ENCODE measurements around the gene RAB27A. TPM values are rescaled to one million over a fixed set of nuclear protein-coding genes. Genes with fewer than 3 reads are reported as not detected.
A peak's percentile ranks its signal among the peaks of the same experiment; 100 is the strongest.
"Not testable (repeated sequence)": the region's sequence is repeated elsewhere in the genome, so short reads cannot be mapped to it uniquely, and the experiment has no call there.

RAB27A gene
- total RNA-seq, 1 donor from 2014 or later = 19.4 TPM

GRCh38 chr15:55318588-55319494 is 29.2 kb upstream of the RAB27A start, which contains the start of the genes PIGB and PIGBOS1:
PIGB (plus strand) TSS chr15:55319222; CDS start chr15:55319251, 29 bp downstream.
PIGBOS1 (minus strand) TSS chr15:55319123; CDS start chr15:55317792, 1,331 bp downstream.
- peak; percentile 79 for DNase-seq (ENCODE audit: low spot score)
- Mint-ChIP-seq H3K4me1 (ENCODE audit: unreplicated experiment) (peaks cover 17% of the 10 kb centered on the region), H3K27ac (ENCODE audit: unreplicated experiment) (peak within 1 kb of the TSS; percentile 99), H3K4me3 (ENCODE audit: unreplicated experiment) (peak within 1 kb of the TSS; percentile 95), H3K9me3 (ENCODE audit: unreplicated experiment) (no peaks in the 10 kb centered on the region), H3K36me3 (ENCODE audit: low read depth, unreplicated experiment) (no peaks in the 10 kb centered on the region), H3K27me3 (ENCODE audit: unreplicated experiment) (peaks cover 1% of the 10 kb centered on the region)
- no peak for TF ChIP-seq CTCF (IDR thresholded peaks at IDR 0.05; ENCODE audit: unreplicated experiment)

- H3K36me3 Mint-ChIP-seq (ENCODE audit: low read depth, unreplicated experiment) = peaks cover 31% of the 10 kb centered on the region
- H3K9me3 Mint-ChIP-seq (ENCODE audit: unreplicated experiment); H3K27me3 Mint-ChIP-seq (ENCODE audit: unreplicated experiment); H3K4me1 Mint-ChIP-seq (ENCODE audit: unreplicated experiment); H3K4me3 Mint-ChIP-seq (ENCODE audit: unreplicated experiment); DNase-seq (ENCODE audit: low spot score); H3K27ac Mint-ChIP-seq (ENCODE audit: unreplicated experiment): not testable (repeated sequence)
Observed at GRCh38 chr15:55302801-55303200, 13.2 kb upstream of the RAB27A start.

GRCh38 chr15:55297315-55297714 is 7.7 kb upstream of the RAB27A start:
- no peak for TF ChIP-seq CTCF (IDR thresholded peaks at IDR 0.05; ENCODE audit: unreplicated experiment)
- peaks cover 4% of the 10 kb centered on the region for H3K4me1 Mint-ChIP-seq (ENCODE audit: unreplicated experiment)
- H3K36me3 Mint-ChIP-seq (ENCODE audit: low read depth, unreplicated experiment) = no peaks in the 10 kb centered on the region
- H3K27ac Mint-ChIP-seq (ENCODE audit: unreplicated experiment) = no peak overlapping the region
- H3K4me3 Mint-ChIP-seq (ENCODE audit: unreplicated experiment) = no peak overlapping the region
- no peaks in the 10 kb centered on the region for H3K9me3 Mint-ChIP-seq (ENCODE audit: unreplicated experiment)
- DNase-seq (ENCODE audit: low spot score) = no peak
- H3K27me3 Mint-ChIP-seq (ENCODE audit: unreplicated experiment) = peaks cover 4% of the 10 kb centered on the region

GRCh38 chr15:55290528-55291057 is 980 bp upstream of the RAB27A start:
- peak; percentile 83 for DNase-seq (ENCODE audit: low spot score)
- H3K27ac Mint-ChIP-seq (ENCODE audit: unreplicated experiment) = peak overlapping the region; percentile 90
- peak; percentile 59 for TF ChIP-seq CTCF (IDR thresholded peaks at IDR 0.05; ENCODE audit: unreplicated experiment)
- H3K27me3 Mint-ChIP-seq (ENCODE audit: unreplicated experiment) = peaks cover 9% of the 10 kb centered on the region
- H3K4me3 Mint-ChIP-seq (ENCODE audit: unreplicated experiment) = peak overlapping the region; percentile 87
- no peaks in the 10 kb centered on the region for H3K36me3 Mint-ChIP-seq (ENCODE audit: low read depth, unreplicated experiment)
- no peaks in the 10 kb centered on the region for H3K9me3 Mint-ChIP-seq (ENCODE audit: unreplicated experiment)
- H3K4me1 Mint-ChIP-seq (ENCODE audit: unreplicated experiment) = peaks cover 26% of the 10 kb centered on the region

- TF ChIP-seq CTCF (IDR thresholded peaks at IDR 0.05; ENCODE audit: unreplicated experiment) = no peak
- peak; percentile 5 for DNase-seq (ENCODE audit: low spot score)
- Mint-ChIP-seq H3K36me3 (ENCODE audit: low read depth, unreplicated experiment) (no peaks in the 10 kb centered on the region), H3K27ac (ENCODE audit: unreplicated experiment) (peak overlapping the region; percentile 28), H3K4me3 (ENCODE audit: unreplicated experiment) (peak overlapping the region; percentile 90), H3K9me3 (ENCODE audit: unreplicated experiment) (no peaks in the 10 kb centered on the region), H3K27me3 (ENCODE audit: unreplicated experiment) (peaks cover 8% of the 10 kb centered on the region), H3K4me1 (ENCODE audit: unreplicated experiment) (peaks cover 31% of the 10 kb centered on the region)
Observed at GRCh38 chr15:55289011-55289745, 435 bp downstream of the RAB27A start.
